Uterus (tissue), 4 donors: ENCODE data around the gene TFPI2. TPM values are rescaled to one million over a fixed set of nuclear protein-coding genes. Genes with fewer than 3 reads are reported as not detected.

Source experiments
- DNase-seq, 2 donors: peaks; one replicate each; pipeline ENCODE4 v3.0.0-alpha.2; 2019 to 2020
- H3K27ac ChIP-seq, 2 donors: fragments of 200-600 bp; sonication (generic); 1 replicate in 1 of 2; 2 replicates in 1 of 2; pipeline ENCODE4 v1.5.1; 2016 to 2018
- H3K27me3 ChIP-seq, 2 donors: fragments of 200-600 bp; sonication (generic); one replicate each; pipeline ENCODE4 v1.5.1; 2018 to 2019; ENCODE audit warnings: control low read depth in 1 of 2
- H3K36me3 ChIP-seq, 2 donors: fragments of 200-600 bp; sonication (generic); one replicate each; pipeline ENCODE4 v1.5.1; 2019; ENCODE audit warnings: control low read depth in 1 of 2
- H3K4me1 ChIP-seq, 2 donors: fragments of 200-600 bp; sonication (generic); one replicate each; pipeline ENCODE4 v1.5.1; 2018 to 2019; ENCODE audit warnings: control low read depth in 1 of 2
- H3K4me3 ChIP-seq, 2 donors: fragments of 200-600 bp; sonication (generic); 1 replicate in 1 of 2; 2 replicates in 1 of 2; pipeline ENCODE4 v1.5.1; 2018 to 2019; ENCODE audit warnings: mild to moderate bottlenecking in 1 of 2
- H3K9me3 ChIP-seq, 2 donors: fragments of 200-600 bp; sonication (generic); one replicate each; pipeline ENCODE4 v1.5.1; 2019; ENCODE audit warnings: control low read depth in 1 of 2
- POLR2A ChIP-seq, 2 donors: fragments of 450-650 bp; IDR thresholded peaks; one replicate each; pipeline ENCODE4 v1.6.1; 2016; ENCODE audit warnings: antibody characterized with exemption in 2 of 2, mild to moderate bottlenecking in 1 of 2, moderate library complexity in 1 of 2
- intact Hi-C: fragments of 100-400 bp; cut with DNase I; formaldehyde crosslinking; loops from one replicate; pipeline ENCODE4 v1.15.1; 2023; ENCODE audit warnings: low total_unique reads
- total RNA-seq, 4 donors: library from RNA; depleted of rRNA in 3 of 4; stranded (reverse); fragments of >200 nt in 3 of 4; gene quantifications; one replicate each; pipeline versions ENCODE4 v1.1.0 to v1.2.4, GENCODE V29; 2014 to 2023
- TF ChIP-seq, protein P1 (sequence below), 4 experiments: fragments of 200-600 bp in 2 of 4; fragments of 450-650 bp in 2 of 4; sonication (generic) in 2 of 4; IDR thresholded peaks; one replicate each; pipeline ENCODE4 v1.5.1; 2016 to 2019; ENCODE audit warnings: antibody characterized with exemption in 4 of 4, mild to moderate bottlenecking in 2 of 4, moderate library complexity in 1 of 4
- donor health status: DM: yes; HTN: yes; CAD: no.

Gene TFPI2
- total RNA-seq, 4 donors from 2014 or later = 6.2 to 15.1 (median 10.5) TPM; not detected in 1

DNA sequence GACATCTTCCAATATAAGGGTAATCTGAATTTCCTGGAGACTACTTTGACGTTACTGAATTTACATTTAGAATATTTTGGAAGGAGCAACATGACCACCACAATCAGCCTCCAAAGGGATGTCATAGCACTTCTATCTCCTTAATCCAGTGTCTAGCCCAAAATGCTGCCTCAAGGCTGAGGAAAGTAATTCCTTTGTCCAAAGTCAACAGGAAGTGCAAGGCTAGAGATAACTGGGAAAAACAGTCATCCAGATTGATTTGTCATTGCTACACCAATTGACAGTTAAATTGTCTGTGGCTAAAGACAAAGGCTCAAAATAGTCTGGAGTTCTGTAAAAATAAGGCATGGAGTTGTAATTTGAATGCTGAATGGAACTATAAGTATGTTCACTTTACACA is 3.9 kb upstream of the TFPI2 start:
- Histone ChIP-seq H3K27me3 (no peaks in the 10 kb centered on the region), H3K27ac (no peak overlapping the region), H3K36me3 (no peaks in the 10 kb centered on the region), H3K4me1 (no peaks in the 10 kb centered on the region), H3K4me3 (no peak overlapping the region), H3K9me3 (no peaks in the 10 kb centered on the region)
- no peak for DNase-seq
- intact Hi-C loops = no loop called here
- TF ChIP-seq POLR2A (IDR thresholded peaks at IDR 0.05) = no peak
- TF ChIP-seq, protein P1, sequence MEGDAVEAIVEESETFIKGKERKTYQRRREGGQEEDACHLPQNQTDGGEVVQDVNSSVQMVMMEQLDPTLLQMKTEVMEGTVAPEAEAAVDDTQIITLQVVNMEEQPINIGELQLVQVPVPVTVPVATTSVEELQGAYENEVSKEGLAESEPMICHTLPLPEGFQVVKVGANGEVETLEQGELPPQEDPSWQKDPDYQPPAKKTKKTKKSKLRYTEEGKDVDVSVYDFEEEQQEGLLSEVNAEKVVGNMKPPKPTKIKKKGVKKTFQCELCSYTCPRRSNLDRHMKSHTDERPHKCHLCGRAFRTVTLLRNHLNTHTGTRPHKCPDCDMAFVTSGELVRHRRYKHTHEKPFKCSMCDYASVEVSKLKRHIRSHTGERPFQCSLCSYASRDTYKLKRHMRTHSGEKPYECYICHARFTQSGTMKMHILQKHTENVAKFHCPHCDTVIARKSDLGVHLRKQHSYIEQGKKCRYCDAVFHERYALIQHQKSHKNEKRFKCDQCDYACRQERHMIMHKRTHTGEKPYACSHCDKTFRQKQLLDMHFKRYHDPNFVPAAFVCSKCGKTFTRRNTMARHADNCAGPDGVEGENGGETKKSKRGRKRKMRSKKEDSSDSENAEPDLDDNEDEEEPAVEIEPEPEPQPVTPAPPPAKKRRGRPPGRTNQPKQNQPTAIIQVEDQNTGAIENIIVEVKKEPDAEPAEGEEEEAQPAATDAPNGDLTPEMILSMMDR (IDR thresholded peaks at IDR 0.05) = no peak

DNA sequence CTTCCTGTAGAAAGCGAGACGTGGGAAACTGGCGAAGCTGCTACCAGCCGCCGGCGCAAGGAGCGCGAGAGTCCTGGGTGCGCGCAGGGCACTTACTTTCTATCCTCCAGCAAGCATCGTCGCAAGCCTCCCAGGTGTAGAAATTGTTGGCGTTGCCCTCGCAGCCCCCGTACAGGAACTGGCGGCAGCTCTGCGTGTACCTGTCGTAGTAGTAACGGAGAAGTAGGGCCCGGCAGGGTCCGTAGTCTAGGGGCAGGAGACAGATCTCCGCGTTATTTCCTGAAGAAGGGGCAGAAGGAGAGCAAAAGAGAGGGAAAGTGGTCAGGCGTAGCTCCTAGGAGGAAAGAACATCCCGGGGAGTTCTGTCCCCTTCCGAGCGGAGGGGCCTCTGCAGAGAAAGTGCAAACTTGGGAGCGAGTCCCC is 501 bp downstream of the TFPI2 start:
- Histone ChIP-seq H3K27me3 (no peaks in the 10 kb centered on the region), H3K36me3 (no peaks in the 10 kb centered on the region), H3K9me3 (no peaks in the 10 kb centered on the region), H3K4me3 (peak overlapping the region; percentile 45 to 62), H3K4me1 (no peaks in the 10 kb centered on the region), H3K27ac (peak overlapping the region; percentile 40 to 49)
- TF ChIP-seq, protein P1 (IDR thresholded peaks at IDR 0.05) = peak in 2 of 4 experiments; percentile 11 to 20
- no peak for TF ChIP-seq POLR2A (IDR thresholded peaks at IDR 0.05)
- intact Hi-C loops = no loop called here
- peak; percentile 28 to 37 for DNase-seq

- DNase-seq = no peak
- no peaks in the 10 kb centered on the region for H3K36me3 ChIP-seq
- intact Hi-C loops = no loop called here
- TF ChIP-seq, protein P1 (IDR thresholded peaks at IDR 0.05) = no peak
- TF ChIP-seq POLR2A (IDR thresholded peaks at IDR 0.05) = no peak
- H3K4me1 ChIP-seq = no peaks in the 10 kb centered on the region
- no peak overlapping the region for H3K4me3 ChIP-seq
- no peaks in the 10 kb centered on the region for H3K9me3 ChIP-seq
- H3K27ac ChIP-seq = no peak overlapping the region
- no peaks in the 10 kb centered on the region for H3K27me3 ChIP-seq
Measured at GRCh38 chr7:93889261-93889660, 1.3 kb downstream of the TFPI2 start.

DNA sequence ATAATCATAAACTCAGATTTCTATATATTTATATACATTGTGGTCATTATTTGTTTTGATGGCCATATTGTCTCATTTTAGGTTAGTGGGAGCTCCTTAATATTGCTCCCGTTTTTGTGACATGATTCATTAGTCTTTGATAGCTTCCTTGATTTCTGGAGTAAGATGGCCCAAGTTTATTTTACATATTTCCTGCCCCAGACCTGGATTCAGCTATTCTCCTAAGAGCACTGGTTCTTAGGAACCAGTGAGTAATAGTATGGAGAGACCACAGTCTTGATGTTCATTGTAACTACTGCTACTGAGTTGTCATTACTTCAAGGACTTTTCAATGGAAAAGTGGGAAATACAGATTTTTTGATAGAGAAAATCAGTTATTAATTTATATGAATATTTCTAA is 6.0 kb downstream of the TFPI2 start:
- no peaks in the 10 kb centered on the region for H3K9me3 ChIP-seq
- H3K27me3 ChIP-seq = no peaks in the 10 kb centered on the region
- intact Hi-C loops = no loop called here
- DNase-seq = no peak
- H3K27ac ChIP-seq = no peak overlapping the region
- H3K4me1 ChIP-seq = no peaks in the 10 kb centered on the region
- H3K36me3 ChIP-seq = no peaks in the 10 kb centered on the region
- no peak overlapping the region for H3K4me3 ChIP-seq
- no peak for TF ChIP-seq POLR2A (IDR thresholded peaks at IDR 0.05)

GRCh38 chr7:93883917-93884345 is 6.6 kb downstream of the TFPI2 start:
- Histone ChIP-seq H3K4me3 (no peak overlapping the region), H3K4me1 (no peaks in the 10 kb centered on the region), H3K9me3 (no peaks in the 10 kb centered on the region), H3K27me3 (no peaks in the 10 kb centered on the region), H3K27ac (no peak overlapping the region), H3K36me3 (no peaks in the 10 kb centered on the region)
- intact Hi-C loops = no loop called here
- no peak for TF ChIP-seq POLR2A (IDR thresholded peaks at IDR 0.05)
- TF ChIP-seq, protein P1 (IDR thresholded peaks at IDR 0.05) = no peak
- no peak for DNase-seq
